HG03354 (cell line): Measurements from ENCODE around the gene TGIF2.
A peak's percentile ranks its signal among the peaks of the same experiment; 100 is the strongest.
"Not testable (repeated sequence)": the region's sequence is repeated elsewhere in the genome, so short reads cannot be mapped to it uniquely, and the experiment has no call there.

Source experiments
- ATAC-seq: cut with Tn5 transposase; IDR thresholded peaks from one replicate; pipeline ENCODE4 v1.9.1; 2021; ENCODE audit warnings: mild to moderate bottlenecking; ENCODE audit not compliant: unreplicated experiment, poor library complexity, severe bottlenecking

The TGIF2 gene

GRCh38 chr20:36546111-36546736, 27.2 kb upstream of the TGIF2 start:
- no peak for ATAC-seq

- no peak for ATAC-seq
Observed at GRCh38 chr20:36547186-36548005, 26.0 kb upstream of the TGIF2 start.

GRCh38 chr20:36548006-36548315, 25.4 kb upstream of the TGIF2 start:
- ATAC-seq: no peak

DNA sequence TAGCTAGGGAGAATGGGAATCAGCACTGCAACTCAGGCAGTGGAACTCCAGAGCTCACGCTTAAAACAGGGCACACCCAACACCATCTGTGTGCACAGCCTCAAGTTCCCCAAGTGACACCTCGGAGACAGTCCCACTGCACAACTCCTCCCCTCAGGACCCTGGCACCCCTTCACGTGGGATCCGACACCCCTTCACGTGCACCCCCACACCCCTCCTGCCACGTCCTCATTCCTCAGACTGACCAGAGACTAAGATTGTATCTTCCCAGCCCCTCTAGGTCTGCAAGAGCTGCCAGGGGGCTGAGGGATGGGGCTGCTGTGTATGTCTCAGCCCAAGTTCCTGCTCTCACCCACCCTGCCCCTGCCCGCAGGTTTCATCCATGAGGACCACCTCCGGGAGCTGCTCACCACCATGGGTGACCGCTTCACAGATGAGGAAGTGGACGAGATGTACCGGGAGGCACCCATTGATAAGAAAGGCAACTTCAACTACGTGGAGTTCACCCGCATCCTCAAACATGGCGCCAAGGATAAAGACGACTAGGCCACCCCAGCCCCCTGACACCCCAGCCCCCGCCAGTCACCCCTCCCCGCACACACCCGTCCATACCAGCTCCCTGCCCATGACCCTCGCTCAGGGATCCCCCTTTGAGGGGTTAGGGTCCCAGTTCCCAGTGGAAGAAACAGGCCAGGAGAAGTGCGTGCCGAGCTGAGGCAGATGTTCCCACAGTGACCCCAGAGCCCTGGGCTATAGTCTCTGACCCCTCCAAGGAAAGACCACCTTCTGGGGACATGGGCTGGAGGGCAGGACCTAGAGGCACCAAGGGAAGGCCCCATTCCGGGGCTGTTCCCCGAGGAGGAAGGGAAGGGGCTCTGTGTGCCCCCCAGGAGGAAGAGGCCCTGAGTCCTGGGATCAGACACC, 24.4 kb upstream of the TGIF2 start:
- no peak for ATAC-seq

DNA sequence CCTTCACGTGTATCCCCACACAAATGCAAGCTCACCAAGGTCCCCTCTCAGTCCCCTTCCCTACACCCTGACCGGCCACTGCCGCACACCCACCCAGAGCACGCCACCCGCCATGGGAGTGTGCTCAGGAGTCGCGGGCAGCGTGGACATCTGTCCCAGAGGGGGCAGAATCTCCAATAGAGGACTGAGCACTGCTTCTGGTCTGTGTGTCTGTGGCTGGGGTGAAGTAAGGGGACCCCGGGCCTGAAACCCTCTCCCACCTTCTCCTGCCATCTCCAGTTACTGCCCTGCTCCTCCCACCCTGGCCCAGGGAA, 23.8 kb upstream of the TGIF2 start:
- no peak for ATAC-seq

GRCh38 chr20:36549942-36550789, 23.2 kb upstream of the TGIF2 start:
- no peak for ATAC-seq

GRCh38 chr20:36550790-36551299, 22.6 kb upstream of the TGIF2 start:
- no peak for ATAC-seq

- ATAC-seq: no peak
Observed at GRCh38 chr20:36555248-36555647, 18.1 kb upstream of the TGIF2 start.

DNA sequence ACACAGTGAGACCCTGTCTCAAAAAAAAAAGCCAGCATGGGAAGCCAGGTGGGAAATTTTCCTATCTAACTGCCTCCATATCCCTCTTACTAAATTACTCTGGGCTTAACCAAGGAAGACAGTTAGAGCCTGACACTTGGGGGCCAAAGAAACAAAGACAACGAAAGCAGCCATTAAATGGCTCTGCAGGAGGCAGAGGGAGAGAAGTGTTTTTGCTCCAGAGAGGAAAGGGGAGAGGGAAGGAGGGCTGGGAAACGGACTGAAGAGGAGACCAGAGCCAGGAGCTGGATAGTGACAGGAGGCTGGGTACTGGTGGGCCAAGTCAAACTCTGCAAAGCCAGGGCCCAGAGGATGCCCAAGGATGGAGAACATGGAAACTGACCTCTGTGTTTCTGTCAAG, 10.7 kb upstream of the TGIF2 start:
- ATAC-seq: no peak

- ATAC-seq: no peak
Observed at GRCh38 chr20:36563374-36563773, 10.0 kb upstream of the TGIF2 start.

DNA sequence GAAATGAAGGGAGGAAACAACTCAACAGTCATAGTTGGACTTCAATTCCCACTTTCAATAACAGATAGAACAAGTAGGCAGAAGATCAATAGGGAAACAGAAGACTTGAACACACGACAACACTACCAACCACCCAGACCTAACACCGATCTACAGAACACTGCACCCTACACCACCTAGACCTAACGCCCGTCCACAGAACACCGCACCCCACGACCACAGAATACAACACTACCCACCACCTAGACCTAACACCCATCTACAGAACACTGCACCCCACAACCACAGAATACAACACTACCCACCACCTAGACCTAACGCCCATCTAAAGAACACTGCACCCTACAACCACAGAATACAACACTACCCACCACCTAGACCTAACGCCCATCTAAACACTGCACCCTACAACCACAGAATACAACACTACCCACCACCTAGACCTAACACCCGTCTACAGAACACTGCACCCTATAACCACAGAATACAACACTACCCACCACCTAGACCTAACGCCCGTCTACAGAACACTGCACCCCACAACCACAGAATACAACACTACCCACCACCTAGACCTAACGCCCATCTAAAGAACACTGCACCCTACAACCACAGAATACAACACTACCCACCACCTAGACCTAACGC, 9.2 kb upstream of the TGIF2 start:
- not testable (repeated sequence) for ATAC-seq

- ATAC-seq: not testable (repeated sequence)
Observed at GRCh38 chr20:36564726-36565121, 8.7 kb upstream of the TGIF2 start.

- no peak for ATAC-seq
Observed at GRCh38 chr20:36565520-36565919, 7.9 kb upstream of the TGIF2 start.

- no peak for ATAC-seq
Observed at GRCh38 chr20:36569847-36570429, 3.5 kb upstream of the TGIF2 start.

GRCh38 chr20:36571564-36572504, 1.6 kb upstream of the TGIF2 start:
- no peak for ATAC-seq

- ATAC-seq: peak; percentile 30
Observed at GRCh38 chr20:36572701-36573102, 695 bp upstream of the TGIF2 start.

DNA sequence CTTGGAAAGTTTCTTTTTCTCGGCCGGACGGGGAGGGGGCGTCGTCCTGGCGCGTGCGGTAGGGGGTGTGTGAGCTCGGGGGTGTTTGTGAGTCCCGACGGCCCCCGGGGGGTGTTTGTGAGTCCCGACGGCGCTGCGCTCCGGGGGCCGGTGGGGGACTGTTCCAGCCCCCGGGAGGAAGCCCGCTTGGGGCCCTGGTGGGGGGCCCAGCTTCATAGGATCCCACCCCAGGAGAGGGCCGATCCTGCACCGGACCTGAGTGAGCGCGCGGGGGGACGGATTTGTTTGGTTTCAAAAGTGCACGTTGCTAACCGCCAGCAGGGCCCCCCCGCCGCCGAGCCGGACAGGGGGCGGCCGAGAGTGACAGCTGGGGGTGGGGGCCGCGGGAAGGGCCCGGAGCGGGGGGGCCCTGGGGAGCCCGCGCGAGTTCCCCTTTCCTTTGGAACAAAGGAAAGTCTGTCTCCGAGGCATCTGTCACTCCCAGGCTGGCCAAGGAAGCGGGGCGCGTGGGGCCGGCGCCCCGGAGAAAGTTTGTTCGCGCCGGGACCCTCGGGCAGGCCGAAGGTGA, 485 bp downstream of the TGIF2 start:
- peak; percentile 15 for ATAC-seq
